Stomach (tissue), 9 donors: ENCODE results near the gene L3MBTL3. TPM values are rescaled to one million over a fixed set of nuclear protein-coding genes. Genes with fewer than 3 reads are reported as not detected.

Experiments
- DNase-seq, 2 donors: peaks; one replicate each; pipeline versions ENCODE4 v3.0.0 to v3.0.0-alpha.2; 2013 to 2019
- H3K27ac ChIP-seq, 5 donors: fragments of 200-600 bp in 4 of 5; sonication (generic) in 4 of 5; one replicate each; pipeline ENCODE4 v1.5.1; 2013 to 2019; ENCODE audit warnings: mild to moderate bottlenecking in 1 of 5, moderate library complexity in 1 of 5
- H3K27me3 ChIP-seq, 3 donors: fragments of 200-600 bp; sonication (generic); one replicate each; pipeline ENCODE4 v1.5.1; 2017 to 2019; ENCODE audit warnings: mixed run types in 1 of 3
- H3K36me3 ChIP-seq, 4 donors: fragments of 200-600 bp; sonication (generic); 1 replicate in 3 of 4; 2 replicates in 1 of 4; pipeline ENCODE4 v1.5.1; 2016 to 2019
- H3K4me1 ChIP-seq, 4 donors: fragments of 200-600 bp; sonication (generic); one replicate each; pipeline ENCODE4 v1.5.1; 2016 to 2019
- H3K4me3 ChIP-seq, 4 donors: fragments of 200-600 bp; sonication (generic) in 3 of 4; one replicate each; pipeline ENCODE4 v1.5.1; 2016 to 2019; ENCODE audit warnings: mild to moderate bottlenecking in 1 of 4
- H3K9me3 ChIP-seq, 4 donors: fragments of 200-600 bp; sonication (generic); one replicate each; pipeline ENCODE4 v1.5.1; 2016 to 2019
- EP300 ChIP-seq: sonication (generic); formaldehyde crosslinking; IDR thresholded peaks from one replicate; pipeline ENCODE4 v1.6.1; 2017; ENCODE audit warnings: antibody characterized with exemption
- POLR2A ChIP-seq, 4 donors: fragments of 450-650 bp; IDR thresholded peaks; one replicate each; pipeline ENCODE4 v1.6.1; 2016; ENCODE audit warnings: antibody characterized with exemption in 4 of 4, control low read depth in 2 of 4, mild to moderate bottlenecking in 1 of 4, moderate library complexity in 1 of 4
- POLR2AphosphoS5 ChIP-seq, 3 donors: sonication (generic); formaldehyde crosslinking; IDR thresholded peaks; one replicate each; pipeline ENCODE4 v1.6.1; 2016; ENCODE audit warnings: antibody characterized with exemption in 3 of 3
- WGBS, 5 donors: extraction: QIAGEN DNeasy Blood & Tissue Kit in 3 of 5; methylation state at CpG; one replicate each; pipeline versions ENCODE4 v1.1.5 to v1.1.7; 2013 to 2018; 5-methylcytosine and 5-hydroxymethylcytosine counted together
- intact Hi-C: fragments of 100-400 bp; cut with DNase I; formaldehyde crosslinking; loops from one replicate; pipeline ENCODE4 v1.15.1; 2023; ENCODE audit warnings: low total_unique reads
- polyA plus RNA-seq, 3 donors: library from polyadenylated mRNA; stranded (reverse); fragments of 200-250 nt; gene quantifications; one replicate each; pipeline ENCODE4 v1.2.3, GENCODE V29; 2013
- total RNA-seq, 5 donors: library from RNA; depleted of rRNA; stranded (reverse); fragments of >200 nt; gene quantifications; one replicate each; pipeline versions ENCODE4 v1.1.0 to v1.2.3, GENCODE V29; 2014 to 2016
- TF ChIP-seq, protein P1 (sequence below), 7 experiments: fragments of 450-650 bp in 4 of 7; fragments of 200-600 bp in 3 of 7; sonication (generic) in 3 of 7; IDR thresholded peaks; one replicate each; pipeline ENCODE4 v1.5.1; 2016 to 2019; ENCODE audit warnings: antibody characterized with exemption in 7 of 7, control low read depth in 2 of 7, mild to moderate bottlenecking in 1 of 7
- donor health status: healthy with polysubstance abuse.
- donor health status: Bipolar disorder and iron deficiency.
- donor health status: healthy.

Gene L3MBTL3
- total and polyA plus RNA-seq, 8 donors: 1.8 to 51.9 (median 3.1) TPM; not detected in 1

DNA sequence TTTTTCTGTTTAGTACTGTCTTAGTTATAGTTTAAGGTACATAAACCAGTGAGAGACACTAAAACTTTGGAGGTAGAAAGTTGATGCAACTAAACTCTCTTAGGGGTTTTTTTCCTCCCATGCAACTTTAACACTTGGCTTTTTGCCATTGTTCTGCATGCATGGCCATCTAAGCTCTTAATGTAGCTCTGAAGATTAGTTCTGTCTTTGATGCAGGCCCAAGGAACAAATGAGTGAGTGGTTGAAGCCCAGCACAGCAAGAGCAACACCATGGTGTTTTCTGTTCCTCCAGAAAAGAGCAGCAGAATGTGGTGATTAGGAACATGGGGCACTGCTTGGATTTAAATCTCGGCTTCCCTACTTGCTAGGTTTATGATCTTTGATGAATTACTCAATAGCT is 89.3 kb downstream of the L3MBTL3 start:
- Histone ChIP-seq H3K9me3 (no peaks in the 10 kb centered on the region), H3K4me1 (no peaks in the 10 kb centered on the region), H3K27me3 (no peaks in the 10 kb centered on the region), H3K36me3 (peaks cover 0 to 16% (median 6%) of the 10 kb centered on the region in 4 donors), H3K4me3 (no peak overlapping the region), H3K27ac (no peak overlapping the region)
- TF ChIP-seq, protein P1, sequence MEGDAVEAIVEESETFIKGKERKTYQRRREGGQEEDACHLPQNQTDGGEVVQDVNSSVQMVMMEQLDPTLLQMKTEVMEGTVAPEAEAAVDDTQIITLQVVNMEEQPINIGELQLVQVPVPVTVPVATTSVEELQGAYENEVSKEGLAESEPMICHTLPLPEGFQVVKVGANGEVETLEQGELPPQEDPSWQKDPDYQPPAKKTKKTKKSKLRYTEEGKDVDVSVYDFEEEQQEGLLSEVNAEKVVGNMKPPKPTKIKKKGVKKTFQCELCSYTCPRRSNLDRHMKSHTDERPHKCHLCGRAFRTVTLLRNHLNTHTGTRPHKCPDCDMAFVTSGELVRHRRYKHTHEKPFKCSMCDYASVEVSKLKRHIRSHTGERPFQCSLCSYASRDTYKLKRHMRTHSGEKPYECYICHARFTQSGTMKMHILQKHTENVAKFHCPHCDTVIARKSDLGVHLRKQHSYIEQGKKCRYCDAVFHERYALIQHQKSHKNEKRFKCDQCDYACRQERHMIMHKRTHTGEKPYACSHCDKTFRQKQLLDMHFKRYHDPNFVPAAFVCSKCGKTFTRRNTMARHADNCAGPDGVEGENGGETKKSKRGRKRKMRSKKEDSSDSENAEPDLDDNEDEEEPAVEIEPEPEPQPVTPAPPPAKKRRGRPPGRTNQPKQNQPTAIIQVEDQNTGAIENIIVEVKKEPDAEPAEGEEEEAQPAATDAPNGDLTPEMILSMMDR (IDR thresholded peaks at IDR 0.05): no peak
- TF ChIP-seq POLR2A (IDR thresholded peaks at IDR 0.05) (no peak), POLR2AphosphoS5 (IDR thresholded peaks at IDR 0.05) (no peak), EP300 (no peak)
- 91 to 100% (median 96%) methylated on average over 1 of the region's 1 CpG for WGBS, 5 donors
- DNase-seq: no peak
- intact Hi-C loops: no loop called here

DNA sequence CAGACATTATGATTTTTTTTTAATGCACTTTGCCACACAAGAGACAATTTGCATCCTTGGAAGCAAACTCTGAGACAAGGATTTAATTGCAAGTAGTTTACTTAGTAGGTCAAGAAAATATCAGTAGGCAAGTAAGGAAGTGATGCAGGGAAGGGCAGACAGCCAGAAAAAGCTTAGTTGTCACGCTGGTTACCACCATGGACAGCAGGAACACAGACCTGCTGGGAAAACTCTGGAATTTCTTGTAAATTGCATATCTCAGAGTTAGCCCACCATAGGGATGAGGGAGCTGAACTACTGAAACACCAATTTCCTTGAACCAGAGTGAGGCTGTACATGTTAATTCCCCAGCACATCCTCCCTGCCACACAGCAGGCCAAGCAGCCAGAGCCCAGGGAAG is 92.7 kb downstream of the L3MBTL3 start:
- no peaks in the 10 kb centered on the region for H3K4me1 ChIP-seq
- no peak for DNase-seq
- TF ChIP-seq, protein P1 (IDR thresholded peaks at IDR 0.05): no peak
- TF ChIP-seq POLR2A (IDR thresholded peaks at IDR 0.05): no peak
- no peak for TF ChIP-seq POLR2AphosphoS5 (IDR thresholded peaks at IDR 0.05)
- no peak for TF ChIP-seq EP300
- intact Hi-C loops: no loop called here
- no peaks in the 10 kb centered on the region for H3K27me3 ChIP-seq
- peaks cover 0 to 18% (median 1%) of the 10 kb centered on the region in 4 donors for H3K36me3 ChIP-seq
- WGBS, 5 donors: 83 to 96% (median 87%) methylated on average over 1 of the region's 1 CpG
- no peaks in the 10 kb centered on the region for H3K9me3 ChIP-seq
- no peak overlapping the region for H3K4me3 ChIP-seq
- no peak overlapping the region for H3K27ac ChIP-seq

DNA sequence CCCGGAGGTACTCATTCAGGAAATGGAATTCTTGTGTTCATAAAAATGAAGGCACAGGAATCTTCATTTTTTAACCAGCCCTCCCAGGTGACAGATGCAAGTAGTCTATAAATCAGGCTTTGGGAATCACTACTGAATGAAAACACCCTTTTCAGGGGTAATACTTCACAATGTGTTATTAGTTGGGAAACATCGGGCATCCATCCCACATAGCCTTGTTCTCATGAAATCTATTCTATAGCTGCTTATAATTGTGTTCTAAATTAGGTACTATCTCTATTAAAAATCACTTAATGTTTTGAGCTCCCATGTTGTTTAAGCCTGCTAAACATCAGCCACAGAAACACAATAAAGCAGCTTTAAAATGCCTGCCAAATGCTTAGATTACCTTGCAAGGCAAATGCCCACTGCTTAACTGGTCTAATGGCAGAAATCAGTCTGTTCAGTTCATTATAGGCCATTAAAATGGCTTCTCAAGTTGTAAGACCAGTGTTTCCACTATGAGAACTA is 94.9 kb downstream of the L3MBTL3 start:
- Histone ChIP-seq H3K27ac (no peak overlapping the region), H3K4me1 (no peaks in the 10 kb centered on the region), H3K4me3 (no peak overlapping the region), H3K9me3 (no peaks in the 10 kb centered on the region), H3K36me3 (peaks cover 0 to 13% (median 0%) of the 10 kb centered on the region in 4 donors), H3K27me3 (no peaks in the 10 kb centered on the region)
- intact Hi-C loops: no loop called here
- WGBS, 5 donors: 94 to 97% (median 95%) methylated on average over 2 of the region's 2 CpGs
- TF ChIP-seq POLR2AphosphoS5 (IDR thresholded peaks at IDR 0.05): no peak
- TF ChIP-seq EP300: no peak
- no peak for TF ChIP-seq POLR2A (IDR thresholded peaks at IDR 0.05)
- TF ChIP-seq, protein P1 (IDR thresholded peaks at IDR 0.05): no peak
- no peak for DNase-seq

DNA sequence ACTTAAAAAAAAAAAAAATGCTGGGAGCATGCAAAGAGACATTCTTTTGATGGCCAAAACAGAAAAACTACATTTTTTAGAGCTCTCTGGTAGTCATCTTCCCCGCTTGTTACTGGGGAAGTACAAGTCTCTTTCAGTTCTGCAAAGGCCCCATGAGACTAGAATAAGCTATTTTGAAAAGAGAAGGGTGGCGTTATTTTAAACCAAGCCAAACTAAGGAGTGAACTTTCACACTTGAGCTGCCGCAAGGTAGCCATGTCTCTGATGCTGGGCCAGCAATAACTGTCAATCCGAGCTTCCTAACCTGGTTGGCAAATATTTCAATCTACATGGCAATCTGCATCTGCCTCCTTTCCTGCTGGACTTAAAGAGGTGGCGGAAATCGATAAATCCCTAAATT is 96.7 kb downstream of the L3MBTL3 start:
- H3K27ac ChIP-seq: no peak overlapping the region
- intact Hi-C loops: no loop called here
- H3K4me3 ChIP-seq: no peak overlapping the region
- DNase-seq: no peak
- TF ChIP-seq POLR2A (IDR thresholded peaks at IDR 0.05) (no peak), POLR2AphosphoS5 (IDR thresholded peaks at IDR 0.05) (no peak), EP300 (no peak)
- TF ChIP-seq, protein P1 (IDR thresholded peaks at IDR 0.05): no peak
- H3K9me3 ChIP-seq: no peaks in the 10 kb centered on the region
- H3K27me3 ChIP-seq: no peaks in the 10 kb centered on the region
- peaks cover 0 to 13% (median 0%) of the 10 kb centered on the region in 4 donors for H3K36me3 ChIP-seq
- 74 to 96% (median 92%) methylated on average over 6 of the region's 6 CpGs for WGBS, 5 donors
- no peaks in the 10 kb centered on the region for H3K4me1 ChIP-seq
